Measurements from ENCODE around the gene ZNF70.

ZNF70 gene

DNA sequence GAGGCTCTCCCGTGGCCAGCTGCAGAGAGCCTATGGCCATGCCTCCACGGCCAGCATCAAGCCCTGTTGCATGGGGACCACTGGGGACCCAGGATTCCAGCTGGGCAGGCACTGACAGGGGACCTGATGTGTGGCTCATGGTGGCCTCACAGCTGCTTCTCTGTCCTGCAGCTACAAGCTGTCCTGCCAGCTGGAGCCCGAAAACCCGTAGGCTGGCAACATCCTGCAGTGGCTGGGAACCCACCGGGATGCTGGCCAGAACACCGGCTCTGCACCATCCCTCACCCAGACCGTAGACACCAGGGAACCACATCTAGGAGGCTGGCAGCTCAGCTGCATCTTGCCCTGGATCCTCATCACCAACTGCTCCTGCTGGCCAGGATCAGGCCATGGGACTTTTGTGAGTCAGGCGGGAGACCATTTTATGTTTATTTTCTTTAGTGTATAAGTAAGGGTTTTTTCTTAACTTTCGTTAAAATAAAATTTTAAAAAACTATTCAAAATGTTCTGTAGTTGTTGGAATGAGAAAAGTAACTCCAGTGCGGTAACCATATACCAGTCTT lies 52.2 kb downstream of the ZNF70 start:
- TF ChIP-seq, protein P1, sequence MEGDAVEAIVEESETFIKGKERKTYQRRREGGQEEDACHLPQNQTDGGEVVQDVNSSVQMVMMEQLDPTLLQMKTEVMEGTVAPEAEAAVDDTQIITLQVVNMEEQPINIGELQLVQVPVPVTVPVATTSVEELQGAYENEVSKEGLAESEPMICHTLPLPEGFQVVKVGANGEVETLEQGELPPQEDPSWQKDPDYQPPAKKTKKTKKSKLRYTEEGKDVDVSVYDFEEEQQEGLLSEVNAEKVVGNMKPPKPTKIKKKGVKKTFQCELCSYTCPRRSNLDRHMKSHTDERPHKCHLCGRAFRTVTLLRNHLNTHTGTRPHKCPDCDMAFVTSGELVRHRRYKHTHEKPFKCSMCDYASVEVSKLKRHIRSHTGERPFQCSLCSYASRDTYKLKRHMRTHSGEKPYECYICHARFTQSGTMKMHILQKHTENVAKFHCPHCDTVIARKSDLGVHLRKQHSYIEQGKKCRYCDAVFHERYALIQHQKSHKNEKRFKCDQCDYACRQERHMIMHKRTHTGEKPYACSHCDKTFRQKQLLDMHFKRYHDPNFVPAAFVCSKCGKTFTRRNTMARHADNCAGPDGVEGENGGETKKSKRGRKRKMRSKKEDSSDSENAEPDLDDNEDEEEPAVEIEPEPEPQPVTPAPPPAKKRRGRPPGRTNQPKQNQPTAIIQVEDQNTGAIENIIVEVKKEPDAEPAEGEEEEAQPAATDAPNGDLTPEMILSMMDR (IDR thresholded peaks at IDR 0.05): no peak
- no peak for TF ChIP-seq ZFX (IDR thresholded peaks at IDR 0.05; ENCODE audit: borderline replicate concordance)
- H3K27ac ChIP-seq: no peak overlapping the region

- TF ChIP-seq, protein P1 (IDR thresholded peaks at IDR 0.05): no peak
- no peak for TF ChIP-seq ZFX (IDR thresholded peaks at IDR 0.05; ENCODE audit: borderline replicate concordance)
These were observed 52.8 kb downstream of the ZNF70 start for GRCh38 chr22:23698094-23698493.

GRCh38 chr22:23697031-23697970 lies 53.6 kb downstream of the ZNF70 start:
- H3K27ac ChIP-seq: no peak overlapping the region
- TF ChIP-seq, protein P1 (IDR thresholded peaks at IDR 0.05): no peak
- no peak for TF ChIP-seq ZFX (IDR thresholded peaks at IDR 0.05; ENCODE audit: borderline replicate concordance)

More at GRCh38 chr22:23698094-23698493, 52.8 kb downstream of the ZNF70 start:
- no peak overlapping the region for H3K27ac ChIP-seq

DNA sequence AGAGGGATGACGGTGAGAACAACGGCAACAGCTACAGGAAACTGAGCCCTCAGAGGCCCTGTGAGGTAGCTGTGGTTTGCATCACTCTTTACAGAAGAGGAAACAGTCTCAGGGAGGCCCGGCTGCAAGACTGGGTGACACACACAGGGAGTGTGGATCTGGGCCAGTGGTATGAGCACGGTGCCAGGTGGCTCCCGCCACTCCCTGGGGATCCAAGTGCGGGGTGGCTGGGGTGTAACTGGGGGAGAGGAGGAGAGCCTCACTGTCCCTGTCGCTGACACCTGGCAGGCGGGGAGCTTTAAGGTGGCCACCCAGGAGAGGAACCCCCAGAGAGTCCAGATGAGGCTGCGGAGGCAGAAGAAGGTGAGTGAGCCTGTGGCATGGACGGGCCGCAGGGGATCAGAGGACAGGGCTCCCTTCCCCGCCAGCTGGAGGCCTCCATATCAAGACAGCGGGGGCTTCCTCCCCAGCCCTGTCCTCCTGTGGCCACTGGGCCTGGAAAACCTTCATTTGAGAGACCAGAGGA lies 54.5 kb downstream of the ZNF70 start:
- no peak overlapping the region for H3K27ac ChIP-seq
- no peak for TF ChIP-seq ZFX (IDR thresholded peaks at IDR 0.05; ENCODE audit: borderline replicate concordance)
- TF ChIP-seq, protein P1 (IDR thresholded peaks at IDR 0.05): no peak

- no peak overlapping the region for H3K27ac ChIP-seq
- TF ChIP-seq ZFX (IDR thresholded peaks at IDR 0.05; ENCODE audit: borderline replicate concordance): no peak
- TF ChIP-seq, protein P1 (IDR thresholded peaks at IDR 0.05): no peak
These were observed 55.2 kb downstream of the ZNF70 start for GRCh38 chr22:23695571-23696325.

DNA sequence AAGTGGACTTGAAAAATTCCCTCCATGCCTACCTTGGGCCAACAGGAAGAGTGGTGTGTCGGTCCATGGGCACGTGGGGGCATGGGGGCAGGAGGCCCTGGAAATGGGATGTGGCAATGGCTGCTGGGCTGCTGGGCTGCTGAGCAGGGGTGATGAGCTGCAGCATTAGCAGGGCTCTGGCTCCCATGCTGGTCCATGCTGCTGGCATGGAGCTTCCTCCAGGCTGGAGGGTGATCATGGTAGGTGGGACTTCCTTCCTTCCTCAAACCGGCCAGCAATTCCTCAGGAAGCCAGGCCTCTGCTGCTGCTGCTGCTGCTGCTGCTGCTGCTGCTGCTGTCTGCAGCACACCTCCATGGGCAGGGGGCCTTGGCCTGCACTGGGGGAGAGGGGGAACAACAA lies 55.8 kb downstream of the ZNF70 start:
- H3K27ac ChIP-seq: no peak overlapping the region
- no peak for TF ChIP-seq ZFX (IDR thresholded peaks at IDR 0.05; ENCODE audit: borderline replicate concordance)
- TF ChIP-seq, protein P1 (IDR thresholded peaks at IDR 0.05): no peak

All from 22Rv1 (cell line).